HCT116 (cell line): ENCODE measurements around the gene CTXN1. TPM values are rescaled to one million over a fixed set of nuclear protein-coding genes. Genes with fewer than 3 reads are reported as not detected.

ENCODE experiments used
- ATAC-seq: fragments of 200-7000 bp; cut with Tn5 transposase; 2 replicates; pipeline ENCODE4 v1.9.1; 2020; ENCODE audit warnings: mild to moderate bottlenecking, moderate library complexity
- BruUV-seq: library from RNA; stranded (reverse); fragments of 400-500 nt; replicated peaks from 2 replicates; lab custom pipeline; 2021; lab: Mats Ljungman, UMichigan
- CTCF ChIA-PET: fragments of 300-600 bp; sonication (Branson Sonifier 250); formaldehyde crosslinking; loops from one replicate; lab custom pipeline; 2021; ENCODE audit warnings: antibody characterized with exemption; lab: Charles Lee
- POLR2A ChIA-PET: fragments of 300-600, 350-600 bp; sonication (Branson Sonifier 250); formaldehyde crosslinking; loops from one replicate; lab custom pipeline; 2021; ENCODE audit warnings: antibody characterized with exemption; lab: Charles Lee
- RAD21 ChIA-PET, 2 experiments: fragments of 300-600 bp; sonication (Branson Sonifier 250); formaldehyde crosslinking; loops; one replicate each; lab custom pipeline; 2023; ENCODE audit warnings: low total read pairs in 2 of 2; ENCODE audit not compliant: uncharacterized antibody in 2 of 2, unreplicated experiment in 2 of 2, low non-redundant PET in 1 of 2; lab: Charles Lee
- DNase-seq: peaks from one replicate; pipeline ENCODE4 v3.0.0-alpha.2; 2010; ENCODE audit warnings: low read depth, low spot score
- H2AFZ ChIP-seq: fragments of 200-600 bp; shearing (Covaris generic), sonication (generic); 2 replicates; pipeline ENCODE4 v1.6.1; 2017; ENCODE audit warnings: low read depth, mixed run types, mixed read lengths, antibody characterized with exemption, low read length; ENCODE audit not compliant: poor library complexity, severe bottlenecking
- H3K27ac ChIP-seq: 2 replicates; pipeline ENCODE4 v1.5.1; 2012; ENCODE audit warnings: low read depth, low read length
- H3K27me3 ChIP-seq: fragments of 200-600 bp; sonication (generic); 2 replicates; pipeline ENCODE4 v1.6.1; 2016; ENCODE audit warnings: mixed run types, low read length, mixed read lengths; ENCODE audit not compliant: insufficient read depth
- H3K36me3 ChIP-seq, 2 experiments: fragments of 200-500 bp in 1 of 2; fragments of 200-600 bp in 1 of 2; sonication (Bioruptor generic) in 1 of 2; sonication (generic) in 1 of 2; 2 replicates each; pipeline versions ENCODE4 v1.5.1 to v1.6.1; 2014 to 2016; ENCODE audit warnings: low read length in 2 of 2, inconsistent platforms in 1 of 2, mixed read lengths in 1 of 2, mixed run types in 1 of 2; ENCODE audit not compliant: insufficient read depth in 2 of 2, control insufficient read depth in 1 of 2
- H3K4me1 ChIP-seq, 2 experiments: fragments of 200-600 bp in 1 of 2; sonication (generic) in 1 of 2; 2 replicates each; pipeline versions ENCODE4 v1.5.1 to v1.6.1; 2012 to 2017; ENCODE audit warnings: low read length in 2 of 2, inconsistent platforms in 1 of 2, mild to moderate bottlenecking in 1 of 2, mixed read lengths in 1 of 2, mixed run types in 1 of 2, moderate library complexity in 1 of 2; ENCODE audit not compliant: insufficient read depth in 2 of 2, control insufficient read depth in 1 of 2
- H3K4me2 ChIP-seq: fragments of 200-600 bp; sonication (generic); 2 replicates; pipeline ENCODE4 v1.6.1; 2017; ENCODE audit warnings: mixed run types, low read length, mixed read lengths
- H3K4me3 ChIP-seq, 2 experiments: fragments of 200-600 bp in 1 of 2; sonication (generic) in 1 of 2; replicated peaks in 1 of 2; 2 replicates each; pipeline ENCODE4 v1.5.1; 2011 to 2016; ENCODE audit warnings: low read length in 2 of 2, control low read depth in 1 of 2, low read depth in 1 of 2, mild to moderate bottlenecking in 1 of 2, mixed read lengths in 1 of 2, mixed run types in 1 of 2
- H3K79me2 ChIP-seq: fragments of 200-600 bp; sonication (generic); 2 replicates; pipeline ENCODE4 v1.6.1; 2017; ENCODE audit warnings: mild to moderate bottlenecking, mixed run types, low read length, moderate library complexity, mixed read lengths; ENCODE audit not compliant: insufficient read depth
- H3K9ac ChIP-seq: fragments of 200-600 bp; sonication (generic); 2 replicates; pipeline ENCODE4 v1.6.1; 2016; ENCODE audit warnings: low read length, mixed read lengths
- H3K9me2 ChIP-seq: fragments of 200-600 bp; sonication (generic), shearing (Covaris generic); 2 replicates; pipeline ENCODE4 v1.6.1; 2017; ENCODE audit warnings: mixed run types, mild to moderate bottlenecking, moderate library complexity; ENCODE audit not compliant: insufficient read depth
- H3K9me3 ChIP-seq, 2 experiments: fragments of 200-500 bp in 1 of 2; fragments of 200-600 bp in 1 of 2; sonication (Bioruptor generic) in 1 of 2; sonication (generic) in 1 of 2; 2 replicates each; pipeline ENCODE4 v1.6.1; 2014 to 2017; ENCODE audit warnings: low read length in 2 of 2, mixed read lengths in 2 of 2, inconsistent platforms in 1 of 2, low read depth in 1 of 2, mild to moderate bottlenecking in 1 of 2, mixed run types in 1 of 2, moderate library complexity in 1 of 2; ENCODE audit not compliant: control insufficient read depth in 1 of 2, insufficient read depth in 1 of 2
- H4K20me1 ChIP-seq: fragments of 200-600 bp; sonication (generic), shearing (Covaris generic); 2 replicates; pipeline ENCODE4 v1.6.1; 2017; ENCODE audit warnings: mixed run types, mild to moderate bottlenecking, moderate library complexity; ENCODE audit not compliant: insufficient read depth
- CEBPB ChIP-seq: IDR thresholded peaks from 2 replicates; pipeline ENCODE4 v1.6.1; 2012; ENCODE audit warnings: low read depth
- ELF1 ChIP-seq: IDR thresholded peaks from 2 replicates; pipeline ENCODE4 v1.6.1; 2012; ENCODE audit warnings: low read depth, borderline replicate concordance
- EZH2 ChIP-seq: fragments of 200-600 bp; sonication (generic); IDR thresholded peaks from 2 replicates; pipeline ENCODE4 v1.6.1; 2017; ENCODE audit warnings: antibody characterized with exemption, mixed run types
- EZH2phosphoT487 ChIP-seq: fragments of 200-600 bp; IDR thresholded peaks from 2 replicates; pipeline ENCODE4 v1.6.1; 2018; ENCODE audit warnings: antibody characterized with exemption, borderline replicate concordance
- POLR2AphosphoS5 ChIP-seq: IDR thresholded peaks from 2 replicates; pipeline ENCODE4 v1.6.1; 2011; ENCODE audit warnings: mild to moderate bottlenecking, low read depth, low read length, moderate library complexity
- RAD21 ChIP-seq: IDR thresholded peaks from 2 replicates; pipeline ENCODE4 v1.6.1; 2012; ENCODE audit warnings: low read depth, mild to moderate bottlenecking
- REST ChIP-seq: IDR thresholded peaks from 2 replicates; pipeline ENCODE4 v1.6.1; 2012; ENCODE audit warnings: low read depth
- SIN3A ChIP-seq: IDR thresholded peaks from 2 replicates; pipeline ENCODE4 v1.6.1; 2012; ENCODE audit warnings: low read depth
- ZNF274 ChIP-seq: fragments of 200-500 bp; sonication (Bioruptor generic); IDR thresholded peaks from 2 replicates; pipeline ENCODE4 v1.6.1; 2014; ENCODE audit warnings: mild to moderate bottlenecking, low read depth, low read length, inconsistent platforms
- intact Hi-C: fragments of 100-400 bp; cut with micrococcal nuclease; formaldehyde crosslinking; loops from 2 replicates; pipeline ENCODE4 v1.10.0; 2022
- total RNA-seq: library from RNA; stranded (reverse); gene quantifications from one replicate; pipeline ENCODE4 v1.2.1, GENCODE V29; 2021; ENCODE audit not compliant: unreplicated experiment
- TF ChIP-seq, protein P1 (sequence below): IDR thresholded peaks from 2 replicates; pipeline ENCODE4 v1.6.1; 2011; ENCODE audit warnings: mild to moderate bottlenecking, low read length, moderate library complexity; ENCODE audit not compliant: insufficient replicate concordance; ENCODE audit errors: extremely low read depth

The CTXN1 gene
- total RNA-seq, 1 experiment from 2014 or later = 56.0 TPM

DNA sequence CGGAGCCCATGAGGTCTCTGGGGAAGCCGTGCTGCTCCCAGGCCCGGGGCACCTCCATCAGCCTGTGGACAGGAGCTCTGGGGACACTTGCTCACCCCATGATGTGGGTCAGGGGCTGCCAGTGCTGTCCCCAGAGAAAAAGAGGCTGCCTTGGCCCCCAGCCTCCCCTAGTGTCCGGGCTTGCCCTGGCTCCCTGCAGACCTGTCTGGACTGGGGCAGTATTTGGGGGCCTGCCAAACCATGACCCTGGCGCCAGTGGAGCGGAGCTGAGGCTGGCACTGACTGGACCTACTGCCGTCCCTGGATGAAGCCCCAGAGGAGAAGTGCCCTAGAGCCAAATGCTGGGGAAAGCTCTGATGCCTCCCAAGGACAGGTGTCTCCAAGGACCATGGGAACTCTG lies 49.1 kb upstream of the CTXN1 start:
- peaks cover 38% of the 10 kb centered on the region; the same call in 1 of the 2 replicates for H3K79me2 ChIP-seq
- no peaks in the 10 kb centered on the region for H4K20me1 ChIP-seq
- no peak for ATAC-seq
- DNase-seq = no peak
- ChIA-PET CTCF (no interaction called here), RAD21 (no interaction called here), POLR2A (no interaction called here)
- H3K4me1 ChIP-seq = no peaks in the 10 kb centered on the region
- H3K9me2 ChIP-seq = no peaks in the 10 kb centered on the region
- H3K9me3 ChIP-seq = no peaks in the 10 kb centered on the region
- H2AFZ ChIP-seq = no peak overlapping the region
- BruUV-seq = no TSS peak
- no peak overlapping the region; the same call in 1 of the 2 replicates for H3K27ac ChIP-seq
- H3K4me2 ChIP-seq = no peak overlapping the region
- H3K36me3 ChIP-seq = peaks cover 23 to 32% of the 10 kb centered on the region in 2 experiments; a peak in 3 of 4 replicates
- H3K4me3 ChIP-seq = no peak overlapping the region
- TF ChIP-seq SIN3A (no peak), ZNF274 (no peak), REST (no peak), RAD21 (no peak), ELF1 (no peak), POLR2AphosphoS5 (no peak), CEBPB (no peak), EZH2 (no peak), EZH2phosphoT487 (no peak)
- TF ChIP-seq, protein P1, sequence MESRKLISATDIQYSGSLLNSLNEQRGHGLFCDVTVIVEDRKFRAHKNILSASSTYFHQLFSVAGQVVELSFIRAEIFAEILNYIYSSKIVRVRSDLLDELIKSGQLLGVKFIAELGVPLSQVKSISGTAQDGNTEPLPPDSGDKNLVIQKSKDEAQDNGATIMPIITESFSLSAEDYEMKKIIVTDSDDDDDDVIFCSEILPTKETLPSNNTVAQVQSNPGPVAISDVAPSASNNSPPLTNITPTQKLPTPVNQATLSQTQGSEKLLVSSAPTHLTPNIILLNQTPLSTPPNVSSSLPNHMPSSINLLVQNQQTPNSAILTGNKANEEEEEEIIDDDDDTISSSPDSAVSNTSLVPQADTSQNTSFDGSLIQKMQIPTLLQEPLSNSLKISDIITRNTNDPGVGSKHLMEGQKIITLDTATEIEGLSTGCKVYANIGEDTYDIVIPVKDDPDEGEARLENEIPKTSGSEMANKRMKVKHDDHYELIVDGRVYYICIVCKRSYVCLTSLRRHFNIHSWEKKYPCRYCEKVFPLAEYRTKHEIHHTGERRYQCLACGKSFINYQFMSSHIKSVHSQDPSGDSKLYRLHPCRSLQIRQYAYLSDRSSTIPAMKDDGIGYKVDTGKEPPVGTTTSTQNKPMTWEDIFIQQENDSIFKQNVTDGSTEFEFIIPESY = no peak
- no peaks in the 10 kb centered on the region for H3K27me3 ChIP-seq
- H3K9ac ChIP-seq = no peak overlapping the region
- intact Hi-C loops = no loop called here
